K562 (cell line): Measurements from ENCODE around the gene MCM7. TPM values are rescaled to one million over a fixed set of nuclear protein-coding genes. Genes with fewer than 3 reads are reported as not detected.

Source experiments
- ATF4 ChIP-seq: fragments of 450-650 bp; formaldehyde crosslinking; IDR thresholded peaks from 2 replicates; pipeline ENCODE4 v1.4.0; 2022; ENCODE audit warnings: mild to moderate bottlenecking, moderate library complexity
- ELF2 ChIP-seq: fragments of 250-450 bp; sonication (Bioruptor Pico); IDR thresholded peaks from 2 replicates; pipeline ENCODE4 v1.5.0; 2021; ENCODE audit warnings: mild to moderate bottlenecking
- FOXA3 ChIP-seq, 2 experiments: fragments of 450-650 bp in 1 of 2; sonication (generic) in 1 of 2; formaldehyde crosslinking; IDR thresholded peaks in 1 of 2; conservative IDR thresholded peaks in 1 of 2; 2 replicates each; pipeline versions ENCODE4 v1.4.0 to v1.8.0; 2020 to 2022; ENCODE audit warnings: mild to moderate bottlenecking in 2 of 2, missing genetic modification reagents in 1 of 2
- GTF2E2 ChIP-seq: fragments of 200-800 bp; sonication (Bioruptor generic); IDR thresholded peaks from 2 replicates; pipeline ENCODE4 v1.6.1; 2016; ENCODE audit warnings: missing genetic modification characterization, missing compliant biosample characterization
- GTF2F1 ChIP-seq: IDR thresholded peaks from 2 replicates; pipeline ENCODE4 v1.6.1; 2011; ENCODE audit warnings: low read depth, low read length, improper control_type of control experiment
- MBD2 ChIP-seq: sonication (generic); IDR thresholded peaks from 2 replicates; pipeline ENCODE4 v1.6.1; 2016; ENCODE audit warnings: low read depth, borderline replicate concordance
- MTF1 ChIP-seq: fragments of 250-450 bp; sonication (Bioruptor Pico); IDR thresholded peaks from 2 replicates; pipeline ENCODE4 v1.9.0; 2021; ENCODE audit warnings: moderate library complexity, mild to moderate bottlenecking, inconsistent platforms, borderline replicate concordance
- NEUROD1 ChIP-seq: fragments of 150-350 bp; IDR thresholded peaks from 2 replicates; pipeline ENCODE4 v1.6.1; 2014; ENCODE audit warnings: borderline replicate concordance, low read length, low read depth; ENCODE audit not compliant: partially characterized antibody
- RBFOX2 ChIP-seq: fragments of 200-400 bp; formaldehyde crosslinking; IDR thresholded peaks from 2 replicates; pipeline ENCODE4 v1.6.1; 2017; ENCODE audit warnings: low read depth, mild to moderate bottlenecking, low read length, moderate library complexity
- SREBF1 ChIP-seq: fragments of 150-350 bp; IDR thresholded peaks from 2 replicates; pipeline ENCODE4 v1.6.1; 2014; ENCODE audit warnings: antibody characterized with exemption, low read depth, low read length, borderline replicate concordance
- THRB ChIP-seq: fragments of 450-650 bp; formaldehyde crosslinking; conservative IDR thresholded peaks from 2 replicates; pipeline ENCODE4 v1.4.0; 2022; ENCODE audit warnings: mild to moderate bottlenecking, missing genetic modification characterization
- TSC22D4 ChIP-seq: fragments of 450-650 bp; IDR thresholded peaks from 2 replicates; pipeline ENCODE4 v1.6.1; 2016; ENCODE audit warnings: missing genetic modification characterization, missing biosample characterization, control low read depth
- UBTF ChIP-seq, 2 experiments: IDR thresholded peaks; 2 replicates each; pipeline ENCODE4 v1.6.1; 2012; ENCODE audit warnings: improper control_type of control experiment in 2 of 2, low read depth in 2 of 2, low read length in 2 of 2, borderline replicate concordance in 1 of 2
- ZC3H8 ChIP-seq: fragments of 450-650 bp; IDR thresholded peaks from 2 replicates; pipeline ENCODE4 v1.6.1; 2017
- ZFP30 ChIP-seq: fragments of 250-450 bp; sonication (Bioruptor Pico); IDR thresholded peaks from 2 replicates; pipeline ENCODE4 v1.8.0; 2022; ENCODE audit warnings: moderate library complexity, mild to moderate bottlenecking, inconsistent platforms, borderline replicate concordance
- ZNF239 ChIP-seq: fragments of 250-450 bp; sonication (Bioruptor Pico); IDR thresholded peaks from 2 replicates; pipeline ENCODE4 v1.4.0; 2020; ENCODE audit warnings: mild to moderate bottlenecking
- ZSCAN32 ChIP-seq: fragments of 450-650 bp; formaldehyde crosslinking; IDR thresholded peaks from 2 replicates; pipeline ENCODE4 v1.4.0; 2020; ENCODE audit warnings: mild to moderate bottlenecking, moderate library complexity
- polyA plus RNA-seq, 8 experiments: library from polyadenylated mRNA; depleted of rRNA in 4 of 8; stranded (reverse) in 5 of 8; unstranded in 3 of 8; fragments of >200 nt; fragmentation: Nextera tagmentation in 2 of 8; fragmentation: Illumina TruSeq in 1 of 8; extraction: Ambion mirVana in 2 of 8; extraction: Trizol in 1 of 8; gene quantifications; 2 replicates each; pipeline versions ENCODE4 v1.2.1 to v1.2.3, GENCODE V29; 2011 to 2014; ENCODE audit warnings: inconsistent platforms in 1 of 8, missing spikeins in 1 of 8
- total RNA-seq, 7 experiments: library from RNA; depleted of rRNA in 6 of 7; stranded (reverse); fragments of >200 nt in 6 of 7; fragmentation: Illumina TruSeq in 2 of 7; extraction: Trizol in 2 of 7; gene quantifications; 2 replicates each; pipeline versions ENCODE4 v1.2.1 to v1.2.3, GENCODE V29; 2011 to 2021; ENCODE audit warnings: low replicate concordance in 1 of 7
- TF ChIP-seq, protein P1 (sequence below): fragments of 450-650 bp; IDR thresholded peaks from 2 replicates; pipeline ENCODE4 v1.6.1; 2016; ENCODE audit warnings: borderline replicate concordance
- TF ChIP-seq, protein P2 (sequence below): sonication (generic); formaldehyde crosslinking; IDR thresholded peaks from 2 replicates; pipeline ENCODE4 v1.8.0; 2022; ENCODE audit warnings: mild to moderate bottlenecking, missing genetic modification reagents

Gene MCM7
- total and polyA plus RNA-seq, 9 of the 15 experiments (the other 6 are each of a cell fraction or from before 2014, with no cell fraction given): 329 to 856 (median 437) TPM

GRCh38 chr7:100119072-100119969, 18.1 kb upstream of the MCM7 start, which contains the start of the genes CNPY4 and TAF6 (continued):
- TF ChIP-seq THRB (CRISPR knock-in tag): peak; percentile 76; the same call in 1 of the 2 replicates
- TF ChIP-seq ZFP30 (CRISPR knock-in tag): peak; percentile 60; the same call in 1 of the 2 replicates
- peak; percentile 54 for TF ChIP-seq GTF2F1
- peak; percentile 73 for TF ChIP-seq NEUROD1
- TF ChIP-seq, protein P1, sequence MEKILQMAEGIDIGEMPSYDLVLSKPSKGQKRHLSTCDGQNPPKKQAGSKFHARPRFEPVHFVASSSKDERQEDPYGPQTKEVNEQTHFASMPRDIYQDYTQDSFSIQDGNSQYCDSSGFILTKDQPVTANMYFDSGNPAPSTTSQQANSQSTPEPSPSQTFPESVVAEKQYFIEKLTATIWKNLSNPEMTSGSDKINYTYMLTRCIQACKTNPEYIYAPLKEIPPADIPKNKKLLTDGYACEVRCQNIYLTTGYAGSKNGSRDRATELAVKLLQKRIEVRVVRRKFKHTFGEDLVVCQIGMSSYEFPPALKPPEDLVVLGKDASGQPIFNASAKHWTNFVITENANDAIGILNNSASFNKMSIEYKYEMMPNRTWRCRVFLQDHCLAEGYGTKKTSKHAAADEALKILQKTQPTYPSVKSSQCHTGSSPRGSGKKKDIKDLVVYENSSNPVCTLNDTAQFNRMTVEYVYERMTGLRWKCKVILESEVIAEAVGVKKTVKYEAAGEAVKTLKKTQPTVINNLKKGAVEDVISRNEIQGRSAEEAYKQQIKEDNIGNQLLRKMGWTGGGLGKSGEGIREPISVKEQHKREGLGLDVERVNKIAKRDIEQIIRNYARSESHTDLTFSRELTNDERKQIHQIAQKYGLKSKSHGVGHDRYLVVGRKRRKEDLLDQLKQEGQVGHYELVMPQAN: peak; percentile 85
- TF ChIP-seq UBTF (IDR thresholded peaks at IDR 0.05; ENCODE audit: borderline replicate concordance in 1 of 2, low read depth in 2 of 2, low read length in 2 of 2): peak in 1 of 2 experiments; percentile 30; a peak in 1 of 4 replicates
- no peak for TF ChIP-seq TSC22D4 (tag)
- peak; percentile 56 for TF ChIP-seq ELF2 (CRISPR knock-in tag)
- TF ChIP-seq MTF1 (CRISPR knock-in tag): peak; percentile 74
- peak; percentile 61 for TF ChIP-seq MBD2
- TF ChIP-seq GTF2E2 (tag): peak; percentile 97
- no peak for TF ChIP-seq ZC3H8
- TF ChIP-seq, protein P2, sequence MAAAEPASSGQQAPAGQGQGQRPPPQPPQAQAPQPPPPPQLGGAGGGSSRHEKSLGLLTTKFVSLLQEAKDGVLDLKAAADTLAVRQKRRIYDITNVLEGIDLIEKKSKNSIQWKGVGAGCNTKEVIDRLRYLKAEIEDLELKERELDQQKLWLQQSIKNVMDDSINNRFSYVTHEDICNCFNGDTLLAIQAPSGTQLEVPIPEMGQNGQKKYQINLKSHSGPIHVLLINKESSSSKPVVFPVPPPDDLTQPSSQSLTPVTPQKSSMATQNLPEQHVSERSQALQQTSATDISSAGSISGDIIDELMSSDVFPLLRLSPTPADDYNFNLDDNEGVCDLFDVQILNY: no peak
- 0 out of 4 replicates have a peak, but pooled peaks of 1 of the 2 experiments have one; percentile 35 for TF ChIP-seq FOXA3 (CRISPR knock-in tag; conservative IDR thresholded peaks at IDR 0.05 in 1 of 2, IDR thresholded peaks at IDR 0.05 in 1 of 2)
- TF ChIP-seq ZNF239 (CRISPR knock-in tag): peak; percentile 31; the same call in 1 of the 2 replicates
- TF ChIP-seq RBFOX2: peak; percentile 73
- TF ChIP-seq ATF4 (CRISPR knock-in tag): 0 out of 2 replicates have a peak, but pooled peaks have one; percentile 9
- TF ChIP-seq SREBF1: no peak
- TF ChIP-seq ZSCAN32 (CRISPR knock-in tag): 0 out of 2 replicates have a peak, but pooled peaks have one; percentile 63
